SK-N-DZ (cell line): ENCODE measurements around the gene TTC7B.
"Not testable (repeated sequence)": the region's sequence is repeated elsewhere in the genome, so short reads cannot be mapped to it uniquely, and the experiment has no call there.

Source experiments
- DNase-seq: peaks from one replicate; pipeline ENCODE4 v3.0.0-alpha.2; 2015; ENCODE audit warnings: low spot score

Gene TTC7B

DNA sequence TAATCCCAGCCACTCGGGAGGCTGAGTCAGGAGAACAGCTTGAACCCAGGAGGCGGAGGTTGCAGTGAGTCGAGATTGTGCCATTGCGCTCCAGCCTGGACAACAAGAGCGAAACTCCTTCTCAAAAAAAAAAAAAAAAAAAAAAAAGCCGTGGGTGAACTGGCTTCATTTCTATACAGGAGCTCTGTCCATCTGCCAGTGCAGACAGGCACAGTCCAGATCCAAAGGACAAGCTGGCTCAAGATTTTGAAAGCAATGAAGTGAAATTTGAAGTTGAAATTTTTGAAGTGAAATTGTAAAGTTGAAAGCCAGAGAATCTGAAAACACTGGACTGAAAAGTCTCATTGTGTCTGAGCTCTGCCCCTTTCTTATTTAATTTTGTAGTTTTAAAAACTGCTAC lies 284.7 kb downstream of the TTC7B start:
- DNase-seq, result no peak

DNA sequence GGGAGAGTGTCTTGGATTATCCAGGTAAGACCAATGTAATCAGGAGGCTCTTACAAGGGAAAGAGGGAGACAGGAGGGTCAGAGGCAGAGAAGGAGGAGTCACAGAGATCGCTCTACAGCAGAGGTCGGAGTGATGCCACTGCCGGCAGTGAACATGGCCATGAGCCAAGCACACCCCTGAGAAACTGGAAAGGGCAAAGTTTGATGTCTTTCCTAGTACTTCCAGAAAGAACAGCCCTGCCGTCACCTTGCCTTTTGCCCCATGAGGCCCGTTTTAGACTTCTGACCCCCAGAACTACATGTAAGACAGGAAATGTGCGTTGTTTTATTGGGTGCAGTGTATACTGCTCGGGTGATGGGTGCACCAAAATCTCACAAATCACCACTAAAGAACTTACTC lies 285.7 kb downstream of the TTC7B start:
- no peak for DNase-seq

DNA sequence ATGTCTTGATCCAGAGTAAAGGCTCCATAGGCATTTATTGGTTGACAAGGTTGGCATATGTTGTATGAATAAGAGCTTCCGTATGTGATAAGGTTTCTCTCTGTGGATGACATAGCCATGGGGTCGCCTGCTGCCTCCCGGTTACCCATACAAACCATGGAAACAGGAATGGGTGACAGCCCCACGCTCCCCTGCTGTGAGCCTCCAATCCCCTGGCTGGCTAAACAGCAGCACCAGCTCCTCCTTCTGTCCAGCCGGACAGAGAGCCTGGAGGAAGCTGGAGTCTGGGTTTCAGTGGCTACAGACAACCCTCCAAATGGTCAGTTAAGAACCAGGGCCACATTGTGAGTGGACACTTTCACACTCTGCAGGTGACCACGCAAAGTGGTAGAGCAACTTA lies 288.3 kb downstream of the TTC7B start:
- no peak for DNase-seq

DNA sequence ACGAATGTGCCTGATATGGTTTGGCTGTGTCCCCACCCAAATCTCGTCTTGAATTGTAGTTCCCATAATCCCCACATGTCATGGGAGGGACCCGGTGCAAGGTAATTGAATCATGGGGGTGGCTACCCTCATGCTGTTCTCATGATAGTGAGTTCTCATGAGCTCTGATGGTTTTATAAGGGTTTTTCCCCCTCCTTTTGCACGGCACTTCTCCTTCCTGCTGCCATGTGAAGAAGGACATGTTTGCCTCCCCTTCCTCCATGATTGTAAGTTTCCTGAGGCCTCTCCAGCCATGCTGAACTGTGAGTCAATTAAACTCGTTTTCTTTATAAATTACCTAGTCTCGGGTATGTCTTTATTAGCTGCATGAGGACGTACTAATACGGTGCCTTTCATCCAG lies 289.7 kb downstream of the TTC7B start:
- not testable (repeated sequence) for DNase-seq

DNA sequence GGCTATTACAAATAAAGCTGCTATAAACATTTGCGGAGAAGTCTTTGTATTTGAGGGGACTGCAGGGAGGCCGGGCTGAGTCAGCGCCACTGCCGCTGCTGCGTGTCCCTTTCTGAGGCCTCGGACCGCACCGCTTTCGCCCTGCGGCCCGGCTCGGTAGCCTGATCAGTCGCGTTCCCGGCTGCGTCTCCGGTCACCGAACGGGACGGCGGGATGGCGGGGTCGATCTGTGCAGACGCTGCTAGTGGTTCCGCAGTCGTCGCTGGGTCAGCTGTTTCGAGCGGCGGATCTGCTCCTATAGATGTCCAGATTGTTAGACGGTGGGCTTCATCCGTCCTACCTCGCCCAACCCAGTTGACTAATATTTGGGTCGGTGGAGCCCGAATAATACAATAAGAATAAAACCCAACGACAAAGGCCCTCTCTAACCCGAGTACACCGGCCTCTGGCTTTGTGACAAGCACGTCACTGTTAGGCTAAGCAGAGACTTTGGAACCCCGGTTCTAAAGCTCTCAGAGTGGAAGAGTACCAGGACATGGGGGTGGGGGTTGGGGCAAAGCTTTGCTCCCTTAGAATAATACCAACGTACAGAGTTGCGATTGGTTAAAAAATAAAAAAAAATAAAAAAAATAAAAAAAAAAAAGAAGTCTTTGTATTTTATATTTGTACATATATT lies 290.7 kb downstream of the TTC7B start:
- not testable (repeated sequence) for DNase-seq

DNA sequence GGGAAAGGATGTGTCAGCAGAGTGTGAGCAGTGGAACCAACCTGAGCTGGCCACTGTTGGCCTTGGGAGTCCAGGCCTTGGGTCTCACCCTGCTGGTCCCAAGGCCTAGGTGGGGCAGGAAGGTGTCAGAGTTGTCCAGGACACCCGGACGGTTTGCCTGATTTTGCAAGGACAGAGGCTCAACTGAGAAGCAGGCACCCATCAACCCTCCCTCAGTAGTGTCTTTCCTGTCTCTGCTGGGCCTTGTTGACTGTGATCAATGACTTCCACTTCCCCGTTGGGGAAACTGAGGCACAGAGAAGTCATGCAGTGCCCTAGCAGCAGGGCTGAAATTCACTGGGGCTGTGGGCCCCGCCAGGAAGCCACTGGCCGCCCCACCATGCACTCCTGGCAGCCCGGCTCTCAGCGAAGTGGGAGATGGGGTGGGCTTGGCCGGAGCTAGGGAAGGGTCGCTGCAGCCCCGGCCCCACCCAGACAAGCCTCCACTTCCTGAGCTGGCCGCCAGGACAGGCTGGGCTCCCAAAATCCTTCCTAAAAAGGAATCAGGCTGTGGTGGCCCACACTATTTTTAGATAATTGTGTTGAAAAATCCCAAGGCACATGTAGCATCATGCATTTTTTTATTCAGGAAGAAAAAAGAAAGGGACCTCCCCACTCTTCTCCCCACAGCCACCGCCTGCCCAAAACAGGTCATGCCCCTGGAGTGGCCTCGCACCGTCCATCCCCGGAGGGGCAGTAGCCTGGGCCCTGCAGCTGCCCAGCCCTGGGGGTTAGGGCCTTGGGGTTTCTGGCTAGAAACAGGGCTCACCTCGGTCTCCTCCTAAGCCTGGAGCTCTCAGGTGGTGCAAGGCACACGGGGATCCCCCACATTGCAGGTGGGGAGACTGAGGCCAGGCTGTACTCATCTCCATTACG lies 292.0 kb downstream of the TTC7B start:
- DNase-seq, result no peak

DNA sequence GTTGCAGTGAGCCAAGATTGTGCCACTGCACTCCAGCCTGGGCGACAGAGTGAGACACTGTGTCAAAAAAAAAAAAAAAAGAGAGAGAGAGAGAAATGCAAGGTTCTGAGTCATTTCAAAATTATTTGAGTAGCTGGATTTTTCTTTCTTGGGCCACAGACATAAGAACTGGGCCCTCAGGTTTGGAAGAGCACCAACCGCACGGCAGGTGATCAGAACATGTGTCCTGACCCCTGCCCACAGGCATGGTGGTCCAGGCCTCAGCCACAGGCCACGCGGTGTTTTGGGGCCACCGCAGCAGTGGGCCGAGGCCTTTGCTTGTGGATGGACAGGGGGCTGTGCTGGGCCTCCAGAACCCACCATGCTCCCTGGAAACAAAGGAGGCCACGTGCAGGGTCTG lies 292.7 kb downstream of the TTC7B start:
- no peak for DNase-seq

DNA sequence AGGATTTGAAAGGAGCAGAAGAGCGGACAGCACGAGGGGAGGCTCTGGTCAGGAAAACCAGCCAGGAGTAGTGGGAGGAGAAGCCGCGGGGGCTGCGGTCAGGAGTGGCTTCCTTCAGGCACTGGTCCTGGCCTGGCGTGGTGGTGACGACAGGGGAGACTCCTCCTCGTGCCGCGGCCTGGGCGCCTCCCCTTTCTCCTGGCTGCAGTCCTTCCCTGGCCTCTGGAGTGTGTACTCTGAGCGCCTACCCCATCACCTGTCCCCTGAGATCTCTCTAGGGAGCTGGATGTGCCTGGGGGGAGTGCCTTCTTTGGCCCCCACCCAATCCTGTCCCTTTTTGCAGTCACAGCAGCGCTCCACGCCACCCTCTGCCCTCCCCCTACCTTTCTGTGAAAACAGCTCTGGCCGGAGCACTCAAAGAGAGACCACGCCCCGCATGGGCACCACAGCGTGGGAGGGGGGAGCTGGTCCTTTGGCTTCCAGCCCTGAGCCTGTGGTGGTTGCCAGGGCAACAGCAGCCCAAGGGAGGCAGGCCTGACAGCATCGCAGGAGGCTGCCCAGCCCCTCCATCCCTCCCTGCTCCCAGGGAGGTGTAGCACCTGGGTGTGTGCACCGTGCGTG lies 293.5 kb downstream of the TTC7B start:
- peak; percentile 68 for DNase-seq

DNA sequence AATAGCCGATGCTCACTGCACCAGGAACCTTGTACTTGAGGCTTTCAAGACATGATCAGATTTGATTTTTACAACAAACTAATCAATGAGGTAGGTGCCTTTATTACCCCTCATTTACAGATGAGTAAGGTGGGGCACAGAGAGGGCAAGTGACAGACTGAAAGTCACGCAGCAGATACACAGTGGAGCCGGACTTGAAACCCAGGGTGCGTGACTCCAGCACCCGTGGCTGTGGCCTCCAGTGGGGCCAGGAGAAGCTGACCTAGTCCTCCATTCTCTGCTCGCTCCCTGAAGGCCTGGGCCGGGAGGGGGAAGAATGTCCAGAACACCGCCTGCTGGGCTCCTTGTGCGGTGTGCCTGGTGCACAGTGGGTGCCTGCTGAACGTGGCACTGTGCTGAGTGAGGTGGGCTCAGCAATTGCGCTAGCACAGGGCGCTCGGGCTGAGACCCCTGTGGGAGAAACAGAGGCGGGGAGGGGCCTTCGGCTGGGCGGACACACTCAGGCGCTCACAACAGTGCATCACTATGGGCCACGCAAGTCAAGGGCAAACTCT lies 294.2 kb downstream of the TTC7B start:
- DNase-seq, result no peak

DNA sequence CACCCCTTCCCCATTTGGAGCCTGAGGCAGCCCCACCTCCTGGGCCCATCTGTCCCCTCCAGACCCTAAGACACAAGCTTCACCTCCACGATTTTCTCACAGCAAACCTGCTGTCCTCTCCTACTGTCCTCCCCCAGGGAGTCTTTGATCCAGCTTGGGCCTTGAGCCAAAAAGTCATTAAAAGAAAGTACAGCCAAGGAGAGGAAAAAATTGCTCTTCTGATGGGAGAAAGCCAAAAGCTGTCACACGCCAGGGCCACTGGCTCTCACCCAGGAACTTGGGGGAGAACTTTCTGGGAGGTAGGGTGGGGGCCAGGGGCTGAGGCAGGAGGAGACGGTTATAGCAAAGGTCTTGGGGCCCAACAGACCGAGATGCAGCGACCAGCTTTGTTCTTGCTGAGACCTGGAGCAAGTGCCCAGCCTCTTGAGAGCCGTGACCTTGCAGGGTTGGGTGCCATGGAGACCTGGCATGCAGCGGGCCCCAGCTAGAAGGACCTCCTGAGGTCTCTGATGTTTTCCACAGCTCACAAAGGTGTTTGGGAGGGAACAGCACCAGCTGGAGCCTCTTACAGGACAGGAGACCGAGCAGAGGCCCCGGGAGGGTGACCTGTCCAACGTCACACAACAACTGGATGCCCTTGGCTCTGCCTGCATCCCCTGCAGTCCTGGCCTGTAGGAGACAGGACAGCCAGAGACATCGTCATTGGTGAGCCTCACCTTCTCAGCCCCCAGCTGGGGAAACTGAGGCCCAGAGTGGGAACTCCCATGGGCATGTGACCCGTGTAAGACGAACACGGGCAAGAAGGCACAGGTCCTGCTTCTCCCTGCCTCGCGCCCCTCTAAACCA lies 294.9 kb downstream of the TTC7B start:
- DNase-seq, result no peak

DNA sequence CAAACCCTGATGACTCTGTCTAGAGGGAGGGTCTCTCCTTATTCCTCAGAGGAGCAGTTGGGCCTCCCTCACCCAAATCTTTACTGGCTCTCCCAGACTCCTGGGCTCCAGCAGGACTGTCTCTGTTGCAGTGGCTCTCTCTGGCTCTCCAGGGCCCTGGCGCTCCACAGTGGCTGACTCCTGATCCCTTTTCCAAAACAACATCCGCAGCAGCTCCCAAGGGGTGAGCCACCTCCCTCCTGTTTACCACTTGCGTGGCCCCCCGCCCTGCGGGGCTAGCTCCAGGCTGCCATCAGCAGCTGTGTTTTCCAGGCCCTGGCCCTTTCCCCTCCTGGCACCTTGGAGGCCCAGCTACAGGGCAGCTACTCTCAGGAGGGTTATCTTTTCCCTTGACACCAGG lies 295.9 kb downstream of the TTC7B start:
- DNase-seq, result no peak

DNA sequence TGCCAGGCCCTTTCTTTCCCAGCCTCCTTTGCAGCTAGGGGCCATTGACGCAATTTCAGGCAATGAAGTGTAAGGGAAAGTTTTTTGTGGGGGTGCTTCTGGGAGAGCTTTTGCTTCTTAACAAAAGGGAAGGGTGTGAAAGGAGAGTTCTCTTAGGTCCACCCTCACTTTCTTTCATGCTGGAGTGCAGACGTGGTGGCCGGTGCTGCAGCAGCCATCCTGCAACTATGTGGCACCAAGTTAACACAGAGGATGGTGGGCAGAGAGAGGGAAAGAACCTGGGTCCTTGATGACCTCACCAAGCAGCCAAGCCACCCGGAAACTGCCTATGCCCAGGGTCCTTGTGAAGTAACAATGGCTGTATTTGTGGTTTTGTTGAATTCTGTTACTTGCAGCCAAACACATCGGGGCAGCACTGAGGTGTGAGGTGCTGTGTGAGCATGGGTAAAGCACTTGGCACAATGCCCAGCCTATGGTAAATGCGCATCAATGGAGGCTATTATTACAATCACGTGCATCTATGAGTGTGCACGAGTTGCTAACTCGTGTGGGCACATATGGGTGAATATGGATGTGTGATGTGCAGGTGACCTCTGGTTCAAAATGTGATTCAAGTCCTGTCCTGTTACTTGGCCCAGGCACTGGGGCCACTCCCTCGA lies 296.8 kb downstream of the TTC7B start:
- DNase-seq, result no peak

DNA sequence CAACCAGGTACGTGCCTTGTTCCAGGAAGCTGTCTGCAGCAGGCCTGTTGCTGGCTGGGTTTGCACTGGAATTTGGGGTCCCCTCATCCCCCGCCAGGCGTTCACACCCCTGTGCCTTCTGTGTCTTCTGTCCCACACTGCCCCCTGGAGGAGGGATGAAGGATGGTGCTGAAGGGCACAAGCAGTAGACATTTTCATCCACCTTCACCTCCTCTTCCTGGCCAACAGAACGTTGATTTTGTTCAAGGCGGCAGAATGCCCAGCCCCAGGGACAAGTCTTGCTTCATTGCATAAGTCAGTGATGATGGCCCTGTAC lies 297.3 kb downstream of the TTC7B start:
- peak; percentile 47 for DNase-seq

DNA sequence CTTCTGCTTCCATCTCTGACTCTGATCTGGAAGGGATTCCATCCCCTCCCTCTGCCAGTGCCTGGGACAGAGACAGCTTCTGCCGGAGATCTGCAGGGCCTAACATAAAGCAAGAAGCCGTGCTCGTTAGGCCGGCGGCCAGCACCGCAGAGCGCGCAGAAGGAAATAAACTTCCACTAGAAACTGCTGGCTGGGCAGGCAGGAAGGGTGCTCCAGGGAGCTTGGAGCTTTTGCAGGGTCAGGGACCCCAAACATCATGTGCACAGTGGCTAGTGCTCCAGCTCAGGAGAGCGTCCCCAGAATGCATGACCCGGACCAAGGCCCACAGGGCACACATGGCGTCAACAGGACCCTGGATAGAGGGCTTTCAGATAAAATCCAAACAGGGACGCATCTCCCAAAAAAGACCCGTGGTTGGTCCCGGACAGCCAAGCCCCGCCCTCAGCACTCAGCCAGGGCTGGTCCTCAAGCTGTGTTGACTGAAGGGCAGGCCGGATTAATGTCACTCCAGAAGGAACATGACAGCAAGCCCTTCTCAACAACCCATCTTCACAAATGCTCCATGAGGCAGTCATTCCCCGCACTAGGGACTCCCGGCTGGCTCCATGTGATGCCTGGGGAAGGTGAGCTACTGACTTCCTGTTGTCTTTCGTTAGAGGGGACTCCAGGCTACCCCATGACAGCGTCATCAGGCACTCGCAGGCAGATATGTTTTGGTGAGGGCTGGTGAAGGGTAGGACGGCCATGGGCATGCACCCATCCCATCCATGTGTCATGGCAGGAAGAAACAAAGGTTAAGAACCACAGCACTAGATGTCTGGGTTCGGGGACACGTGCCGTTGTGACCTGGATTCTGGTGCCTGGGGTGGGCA lies 297.9 kb downstream of the TTC7B start:
- peak; percentile 37 for DNase-seq

DNA sequence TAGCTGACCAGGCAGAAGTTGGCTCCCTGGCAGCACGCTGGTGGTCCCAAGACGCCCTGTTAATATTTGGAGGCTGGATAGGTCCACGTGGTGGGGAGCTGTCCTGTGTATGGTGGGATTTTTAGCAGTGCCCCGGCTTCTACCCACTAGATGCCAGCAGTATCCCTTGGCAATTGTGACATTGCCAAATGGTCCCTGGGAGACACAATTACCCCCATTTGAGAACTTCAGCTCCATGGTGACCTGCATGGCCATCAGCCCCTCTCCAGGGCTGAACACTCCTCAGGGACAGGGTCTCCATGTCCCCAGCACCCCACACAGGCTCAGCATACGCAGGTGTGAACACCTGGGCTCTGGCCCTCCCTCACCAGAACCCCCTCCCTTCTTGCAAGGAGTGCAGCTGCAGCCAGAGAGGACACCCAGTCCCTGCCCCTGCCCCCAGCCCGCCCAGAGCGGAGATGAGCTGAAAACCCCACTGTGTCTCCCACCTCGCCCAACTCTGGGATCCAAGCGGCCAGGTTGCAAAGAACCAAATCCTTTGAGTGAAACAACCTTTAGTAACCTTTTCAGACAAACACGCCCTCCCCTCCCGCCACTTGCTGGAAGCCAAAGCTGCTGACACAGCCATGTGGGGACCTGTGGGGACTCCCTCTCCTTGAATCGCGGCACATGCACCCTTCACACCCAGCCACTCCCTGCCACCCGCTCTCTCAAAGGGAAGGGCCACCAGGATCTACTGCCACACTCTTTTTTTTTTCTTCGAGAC lies 299.0 kb downstream of the TTC7B start:
- no peak for DNase-seq

DNA sequence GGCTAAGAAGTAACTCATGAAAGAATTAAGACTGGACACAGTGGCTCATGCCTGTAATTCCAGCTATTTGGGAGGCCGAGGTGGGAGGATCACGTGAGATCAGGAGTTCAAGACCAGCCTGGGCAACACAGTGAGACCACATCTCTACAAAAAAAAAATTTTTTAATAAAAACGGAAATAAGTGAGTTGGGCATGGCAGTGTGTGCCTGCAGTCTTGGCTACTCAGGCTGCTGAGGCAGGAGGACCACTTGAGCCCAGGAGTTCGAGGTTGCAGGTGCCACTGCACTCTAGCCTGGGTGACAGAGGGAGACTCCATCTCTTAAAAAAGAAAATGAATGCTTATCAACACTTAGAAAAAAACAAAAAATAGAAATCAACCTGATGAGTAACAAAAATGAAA lies 301.7 kb downstream of the TTC7B start:
- no peak for DNase-seq

DNA sequence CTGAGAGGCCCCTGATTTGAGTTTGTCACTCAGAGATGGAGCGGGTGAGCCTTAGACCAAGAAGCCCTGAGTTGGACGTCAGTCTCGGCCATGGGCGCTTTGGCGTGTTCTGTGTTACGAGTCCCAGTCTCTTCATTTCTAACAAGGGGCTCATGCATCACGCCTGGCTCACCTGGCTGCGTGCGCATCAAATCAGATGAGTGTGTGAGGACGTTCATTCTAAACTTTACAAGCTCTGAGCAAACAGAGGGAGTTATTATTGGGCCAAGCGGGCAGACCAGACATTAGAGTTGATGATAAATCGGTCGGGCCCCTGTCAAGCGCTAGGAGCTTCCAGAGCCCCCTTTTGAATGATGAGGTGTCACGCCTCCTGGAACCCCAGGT lies 302.2 kb downstream of the TTC7B start:
- DNase-seq, result no peak

DNA sequence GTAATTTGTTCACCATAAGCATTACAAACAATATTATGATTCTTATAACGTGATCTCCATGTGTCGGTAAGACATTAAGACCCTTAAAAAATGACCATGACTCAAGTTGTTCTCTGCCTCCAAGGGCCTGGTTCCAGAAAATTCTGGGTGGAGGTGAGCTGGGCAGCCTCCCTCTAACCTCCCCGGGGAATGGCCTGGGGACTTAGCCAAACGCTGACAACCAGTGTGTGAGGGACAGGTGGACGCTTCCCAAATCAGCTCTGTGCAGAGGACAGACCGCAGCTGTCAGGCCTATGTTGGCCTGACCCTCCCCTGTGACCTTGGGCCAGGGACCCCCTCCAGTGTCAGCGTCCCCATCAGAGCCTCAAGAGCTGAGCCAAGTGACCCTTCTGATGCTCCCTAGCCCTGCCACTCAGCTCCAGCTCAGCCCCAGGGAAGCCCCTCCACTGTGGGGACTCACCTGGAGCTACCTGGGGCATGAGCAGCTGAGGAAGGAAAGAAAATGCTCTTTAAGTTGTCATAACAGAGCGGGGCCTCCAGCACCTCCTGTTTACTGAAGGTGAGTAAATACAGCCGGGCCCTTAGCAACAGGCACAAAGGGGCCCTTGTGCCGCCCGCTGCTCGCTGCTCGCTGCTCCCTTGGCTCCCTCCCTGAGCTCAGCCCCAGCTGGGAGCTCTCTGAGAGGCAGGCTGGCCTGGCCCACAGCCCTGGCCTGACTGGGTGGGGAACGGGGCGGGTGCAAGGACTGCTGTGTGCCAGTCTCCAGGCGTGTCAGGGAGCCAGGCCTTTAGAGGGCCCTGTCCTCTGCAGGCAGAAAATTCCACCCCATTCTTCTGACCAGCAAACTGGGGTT lies 302.8 kb downstream of the TTC7B start:
- no peak for DNase-seq
